ENCODE data around the gene TAPBP.
"Not testable (repeated sequence)": the region's sequence is repeated elsewhere in the genome, so short reads cannot be mapped to it uniquely, and the experiment has no call there.

The TAPBP gene

GRCh38 chr6:33288921-33289783 is 24.7 kb downstream of the TAPBP start, which contains the start of the genes PFDN6 and WDR46:
Gene PFDN6 (plus strand): TSS chr6:33289601. CDS start chr6:33289857, 256 bp downstream.
Gene WDR46 (minus strand): TSS chr6:33289239. CDS start chr6:33289170, 69 bp downstream.
- DNase-seq (ENCODE audit: low read depth), result peak; percentile 92
- TF ChIP-seq CTCF (IDR thresholded peaks at IDR 0.05; ENCODE audit: insufficient read depth, low read depth, low read length, missing control alignments), result no peak

GRCh38 chr6:33288141-33288920 is 25.5 kb downstream of the TAPBP start:
- no peak for DNase-seq (ENCODE audit: low read depth)
- TF ChIP-seq CTCF (IDR thresholded peaks at IDR 0.05; ENCODE audit: insufficient read depth, low read depth, low read length, missing control alignments), result no peak
- H3K4me3 ChIP-seq (ENCODE audit: low read depth, low read length), result peak overlapping the region; percentile 79

More at GRCh38 chr6:33288921-33289783, 24.7 kb downstream of the TAPBP start, which contains the start of the genes PFDN6 and WDR46:
- H3K4me3 ChIP-seq (ENCODE audit: low read depth, low read length), result peak within 1 kb of the TSS; percentile 79

- TF ChIP-seq CTCF (IDR thresholded peaks at IDR 0.05; ENCODE audit: insufficient read depth, low read depth, low read length, missing control alignments), result no peak
- no peak for DNase-seq (ENCODE audit: low read depth)
- no peak overlapping the region for H3K4me3 ChIP-seq (ENCODE audit: low read depth, low read length)
Observed at GRCh38 chr6:33286946-33287914, 26.6 kb downstream of the TAPBP start.

GRCh38 chr6:33285214-33285613 is 28.7 kb downstream of the TAPBP start:
- DNase-seq (ENCODE audit: low read depth); H3K4me3 ChIP-seq (ENCODE audit: low read depth, low read length): not testable (repeated sequence)

- TF ChIP-seq CTCF (IDR thresholded peaks at IDR 0.05; ENCODE audit: insufficient read depth, low read depth, low read length, missing control alignments), result no peak
- no peak for DNase-seq (ENCODE audit: low read depth)
- no peak overlapping the region for H3K4me3 ChIP-seq (ENCODE audit: low read depth, low read length)
Observed at GRCh38 chr6:33280539-33280938, 33.3 kb downstream of the TAPBP start.

- H3K4me3 ChIP-seq (ENCODE audit: low read depth, low read length), result no peak overlapping the region
- TF ChIP-seq CTCF (IDR thresholded peaks at IDR 0.05; ENCODE audit: insufficient read depth, low read depth, low read length, missing control alignments), result peak; percentile 35
- DNase-seq (ENCODE audit: low read depth), result peak; percentile 45
Observed at GRCh38 chr6:33279971-33280511, 33.8 kb downstream of the TAPBP start.

Measured in GM12865 (cell line).